Measurements from ENCODE around the gene CNKSR2. TPM values are rescaled to one million over a fixed set of nuclear protein-coding genes. Genes with fewer than 3 reads are reported as not detected.

Gene CNKSR2
- total RNA-seq, 1 donor from 2014 or later = 7.2 TPM

DNA sequence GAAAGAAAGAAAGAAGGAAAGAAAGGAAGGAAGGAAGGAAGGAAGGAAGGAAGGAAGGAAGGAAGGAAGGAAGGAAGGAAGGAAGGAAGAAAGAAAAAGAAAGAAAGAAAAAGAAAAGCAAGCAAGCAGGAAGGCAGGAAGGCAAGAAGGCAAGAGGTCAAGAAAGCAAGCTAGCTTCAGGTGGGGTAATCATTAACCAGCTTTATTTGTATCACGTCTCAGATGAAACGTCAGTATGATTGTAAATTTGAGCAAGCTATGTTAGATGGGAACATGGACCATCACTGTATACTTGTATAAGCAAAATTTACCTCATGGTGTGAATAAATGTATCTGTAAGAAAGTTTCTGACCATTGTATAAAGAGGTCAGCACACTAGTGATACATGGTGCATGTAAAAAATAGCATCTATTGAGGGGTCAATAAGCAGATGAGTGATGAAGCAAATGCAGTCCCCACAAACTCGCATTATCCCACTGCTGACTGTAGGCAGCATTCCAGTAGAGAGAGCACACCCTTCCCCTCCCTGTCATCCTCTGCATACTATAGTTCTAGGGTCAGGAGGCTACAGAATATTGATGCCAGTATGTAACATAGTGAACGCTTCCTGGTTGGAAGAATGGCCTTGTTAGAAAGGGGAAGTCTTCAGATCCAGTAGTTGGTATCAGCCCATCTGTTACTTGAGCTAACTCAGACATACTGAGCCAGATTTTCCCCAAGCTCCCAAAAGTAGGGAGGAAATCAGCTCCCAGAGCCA, 300.4 kb downstream of the CNKSR2 start:
- ATAC-seq (no peak), DNase-seq (no peak)
- Histone ChIP-seq H3K4me1 (no peaks in the 10 kb centered on the region), H3K4me3 (no peak overlapping the region), H3K27me3 (no peaks in the 10 kb centered on the region), H3K9me3 (no peaks in the 10 kb centered on the region), H3K27ac (no peak overlapping the region), H3K36me3 (no peaks in the 10 kb centered on the region)
- intact Hi-C loops (cut with DNase I) = no loop called here
- TF ChIP-seq CTCF (IDR thresholded peaks at IDR 0.05) = no peak

GRCh38 chrX:21675931-21676330, 301.7 kb downstream of the CNKSR2 start:
- no peak for DNase-seq
- H3K27ac ChIP-seq = no peak overlapping the region
- no peak for TF ChIP-seq CTCF (IDR thresholded peaks at IDR 0.05)

DNA sequence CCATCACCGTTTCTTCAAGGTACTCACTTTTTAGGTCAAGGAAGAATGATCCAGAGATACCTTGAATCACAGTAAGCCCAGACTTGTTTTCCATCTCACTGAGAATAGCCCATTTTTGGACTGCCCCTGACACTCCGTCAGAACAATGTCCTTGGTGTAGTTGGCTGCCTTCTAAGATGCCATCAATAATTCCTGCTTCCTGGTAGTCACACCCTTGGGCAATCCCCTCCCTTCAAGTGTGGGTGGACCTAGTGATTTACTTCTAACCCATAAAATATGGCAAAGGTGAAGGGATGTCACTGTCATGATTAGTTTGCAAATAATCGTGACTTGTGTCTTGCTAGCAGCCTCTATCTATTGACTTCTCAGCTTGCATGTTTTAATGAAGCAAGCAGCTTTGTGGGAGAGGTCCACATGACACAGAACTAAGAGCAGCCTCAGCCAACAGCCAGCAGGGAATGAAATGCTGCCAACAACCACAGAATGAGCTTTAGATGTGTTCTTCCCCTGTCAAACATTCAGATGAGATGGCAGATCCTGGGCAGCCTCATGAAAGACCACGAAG, 303.9 kb downstream of the CNKSR2 start:
- no peaks in the 10 kb centered on the region for H3K9me3 ChIP-seq
- ATAC-seq (no peak), DNase-seq (no peak)
- H3K27me3 ChIP-seq = no peaks in the 10 kb centered on the region
- H3K4me1 ChIP-seq = no peaks in the 10 kb centered on the region
- no peak overlapping the region for H3K27ac ChIP-seq
- intact Hi-C loops (cut with DNase I) = no loop called here
- H3K4me3 ChIP-seq = no peak overlapping the region
- no peaks in the 10 kb centered on the region for H3K36me3 ChIP-seq
- TF ChIP-seq CTCF (IDR thresholded peaks at IDR 0.05) = no peak

More at GRCh38 chrX:21675931-21676330, 301.7 kb downstream of the CNKSR2 start:
- H3K4me3 ChIP-seq = no peak overlapping the region
- no peaks in the 10 kb centered on the region for H3K36me3 ChIP-seq
- no peaks in the 10 kb centered on the region for H3K27me3 ChIP-seq
- H3K9me3 ChIP-seq = no peaks in the 10 kb centered on the region
- no peaks in the 10 kb centered on the region for H3K4me1 ChIP-seq
- no peak for ATAC-seq
- intact Hi-C loops (cut with DNase I) = no loop called here

DNA sequence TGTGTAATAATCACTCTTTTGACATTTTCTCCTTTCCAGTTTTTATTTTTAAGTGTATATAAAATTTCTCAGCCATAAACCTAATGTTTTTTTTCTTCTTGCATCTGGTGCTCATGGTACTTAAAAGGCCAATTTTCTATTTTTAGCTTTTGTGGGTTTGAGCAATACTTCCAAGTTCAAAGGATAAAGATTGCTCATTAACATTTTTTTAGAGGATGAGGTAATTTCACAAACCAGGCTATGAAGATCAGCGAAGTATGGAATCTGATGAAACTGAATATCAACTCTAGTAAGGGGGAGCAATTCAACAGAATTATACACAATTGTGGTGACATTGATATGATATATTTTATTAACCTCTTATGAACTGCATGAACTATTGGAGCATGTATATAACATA, 309.7 kb downstream of the CNKSR2 start:
- no peaks in the 10 kb centered on the region for H3K36me3 ChIP-seq
- no peak overlapping the region for H3K27ac ChIP-seq
- H3K4me3 ChIP-seq = no peak overlapping the region
- TF ChIP-seq CTCF (IDR thresholded peaks at IDR 0.05) = no peak
- no peaks in the 10 kb centered on the region for H3K9me3 ChIP-seq
- H3K4me1 ChIP-seq = no peaks in the 10 kb centered on the region
- DNase-seq = no peak
- no peaks in the 10 kb centered on the region for H3K27me3 ChIP-seq
- intact Hi-C loops (cut with DNase I) = no loop called here
- ATAC-seq = no peak

- TF ChIP-seq CTCF (IDR thresholded peaks at IDR 0.05) = no peak
- no peak for ATAC-seq
Observed at GRCh38 chrX:21691512-21692018, 317.3 kb downstream of the CNKSR2 start.

More at GRCh38 chrX:21691512-21692018, 317.3 kb downstream of the CNKSR2 start:
- Histone ChIP-seq H3K9me3 (no peaks in the 10 kb centered on the region), H3K36me3 (no peaks in the 10 kb centered on the region), H3K27me3 (no peaks in the 10 kb centered on the region), H3K27ac (no peak overlapping the region), H3K4me3 (no peak overlapping the region), H3K4me1 (no peaks in the 10 kb centered on the region)
- intact Hi-C loops (cut with DNase I) = no loop called here
- no peak for DNase-seq
